ENCODE measurements around the gene LRIG1. TPM values are rescaled to one million over a fixed set of nuclear protein-coding genes. Genes with fewer than 3 reads are reported as not detected.

LRIG1 gene
- total RNA-seq, 2 donors from 2014 or later: 121 to 131 TPM

DNA sequence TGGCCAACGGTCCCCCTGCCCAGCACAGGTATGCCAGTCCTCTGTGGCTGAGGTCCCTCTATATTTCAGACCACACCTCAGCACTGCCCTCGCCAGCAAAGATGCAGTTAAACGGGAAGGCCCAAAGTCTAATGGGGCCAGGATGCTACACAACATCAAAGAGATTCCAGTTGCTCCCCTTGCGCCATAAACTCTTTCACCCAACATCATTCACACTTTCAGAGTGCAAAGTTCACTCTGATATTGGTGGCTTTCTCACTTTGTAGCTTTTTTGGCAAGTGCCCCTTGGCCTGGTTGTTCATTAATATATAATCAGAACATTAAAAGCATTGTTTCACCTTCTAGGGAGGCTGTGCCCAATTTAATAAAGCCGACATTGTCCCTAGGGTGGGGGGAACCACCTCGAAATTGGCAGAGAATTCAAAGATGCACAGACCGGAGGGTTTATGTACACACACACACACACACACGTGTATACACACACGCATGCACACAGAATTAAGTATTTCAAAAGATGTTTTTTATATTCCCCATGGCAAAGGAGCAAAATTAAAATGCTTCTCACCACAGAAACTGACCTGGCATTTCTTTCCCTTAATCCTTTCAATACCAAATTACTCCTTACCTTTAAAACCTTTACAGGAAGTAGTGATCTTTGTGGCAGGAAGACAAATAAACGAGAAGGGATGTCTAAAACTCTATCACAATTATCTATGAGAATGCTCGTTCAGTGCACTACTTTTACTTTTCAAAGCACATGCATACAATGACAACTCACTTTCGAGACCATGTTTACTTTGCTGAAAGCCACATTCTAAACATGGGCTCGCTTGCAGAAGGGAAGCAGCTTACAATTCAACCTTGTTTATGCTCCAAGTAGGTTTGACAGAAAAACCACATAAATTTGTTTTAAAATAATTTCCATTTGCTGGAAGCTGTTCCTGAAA, 19.5 kb downstream of the LRIG1 start:
- TF ChIP-seq, protein P1, sequence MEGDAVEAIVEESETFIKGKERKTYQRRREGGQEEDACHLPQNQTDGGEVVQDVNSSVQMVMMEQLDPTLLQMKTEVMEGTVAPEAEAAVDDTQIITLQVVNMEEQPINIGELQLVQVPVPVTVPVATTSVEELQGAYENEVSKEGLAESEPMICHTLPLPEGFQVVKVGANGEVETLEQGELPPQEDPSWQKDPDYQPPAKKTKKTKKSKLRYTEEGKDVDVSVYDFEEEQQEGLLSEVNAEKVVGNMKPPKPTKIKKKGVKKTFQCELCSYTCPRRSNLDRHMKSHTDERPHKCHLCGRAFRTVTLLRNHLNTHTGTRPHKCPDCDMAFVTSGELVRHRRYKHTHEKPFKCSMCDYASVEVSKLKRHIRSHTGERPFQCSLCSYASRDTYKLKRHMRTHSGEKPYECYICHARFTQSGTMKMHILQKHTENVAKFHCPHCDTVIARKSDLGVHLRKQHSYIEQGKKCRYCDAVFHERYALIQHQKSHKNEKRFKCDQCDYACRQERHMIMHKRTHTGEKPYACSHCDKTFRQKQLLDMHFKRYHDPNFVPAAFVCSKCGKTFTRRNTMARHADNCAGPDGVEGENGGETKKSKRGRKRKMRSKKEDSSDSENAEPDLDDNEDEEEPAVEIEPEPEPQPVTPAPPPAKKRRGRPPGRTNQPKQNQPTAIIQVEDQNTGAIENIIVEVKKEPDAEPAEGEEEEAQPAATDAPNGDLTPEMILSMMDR (IDR thresholded peaks at IDR 0.05): no peak
- H3K36me3 ChIP-seq: no peaks in the 10 kb centered on the region
- H3K27me3 ChIP-seq (replicated peaks; ENCODE audit: insufficient read depth): no peaks in the 10 kb centered on the region
- no peak for DNase-seq (ENCODE audit: low spot score)
- no peaks in the 10 kb centered on the region for H3K9me3 ChIP-seq
- H3K4me3 ChIP-seq: no peak overlapping the region
- H3K27ac ChIP-seq: peak overlapping the region; percentile 91 to 92
- H3K4me1 ChIP-seq (ENCODE audit: control insufficient read depth in 1 of 2, low read depth in 2 of 2): peaks cover 61 to 94% of the 10 kb centered on the region in 2 donors
- no peak for ATAC-seq (ENCODE audit: insufficient number of reproducible peaks, low FRiP score, low read depth)

- Histone ChIP-seq H3K4me3 (no peak overlapping the region), H3K36me3 (no peaks in the 10 kb centered on the region), H3K27me3 (replicated peaks; ENCODE audit: insufficient read depth) (no peaks in the 10 kb centered on the region), H3K9me3 (no peaks in the 10 kb centered on the region), H3K4me1 (ENCODE audit: control insufficient read depth in 1 of 2, low read depth in 2 of 2) (peaks cover 54 to 94% of the 10 kb centered on the region in 2 donors), H3K27ac (peak overlapping the region; percentile 91 to 92)
- TF ChIP-seq, protein P1 (IDR thresholded peaks at IDR 0.05): no peak
- no peak for DNase-seq (ENCODE audit: low spot score)
- no peak for ATAC-seq (ENCODE audit: insufficient number of reproducible peaks, low FRiP score, low read depth)
These were observed 20.2 kb downstream of the LRIG1 start for GRCh38 chr3:66480666-66481065.

DNA sequence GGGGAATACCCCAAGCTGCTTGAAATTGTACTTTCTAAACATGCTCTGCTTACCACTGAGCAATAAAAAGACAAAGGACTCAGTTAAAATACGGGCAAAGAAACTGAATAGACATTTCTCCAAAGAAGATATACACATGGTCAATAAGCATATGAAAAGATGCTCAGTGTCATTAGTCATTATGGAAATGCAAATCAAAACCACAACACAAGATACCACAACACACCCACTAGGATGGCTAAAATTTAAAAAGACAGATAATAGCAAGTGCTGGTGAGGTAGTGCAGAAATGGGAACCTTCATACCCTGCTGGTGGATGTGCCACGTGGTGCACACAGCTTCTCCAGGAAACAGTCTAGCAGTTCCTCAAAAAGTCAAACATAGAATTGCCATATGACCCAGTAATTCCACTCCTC, 21.3 kb downstream of the LRIG1 start:
- TF ChIP-seq, protein P1 (IDR thresholded peaks at IDR 0.05): no peak
- ATAC-seq (ENCODE audit: insufficient number of reproducible peaks, low FRiP score, low read depth): no peak

DNA sequence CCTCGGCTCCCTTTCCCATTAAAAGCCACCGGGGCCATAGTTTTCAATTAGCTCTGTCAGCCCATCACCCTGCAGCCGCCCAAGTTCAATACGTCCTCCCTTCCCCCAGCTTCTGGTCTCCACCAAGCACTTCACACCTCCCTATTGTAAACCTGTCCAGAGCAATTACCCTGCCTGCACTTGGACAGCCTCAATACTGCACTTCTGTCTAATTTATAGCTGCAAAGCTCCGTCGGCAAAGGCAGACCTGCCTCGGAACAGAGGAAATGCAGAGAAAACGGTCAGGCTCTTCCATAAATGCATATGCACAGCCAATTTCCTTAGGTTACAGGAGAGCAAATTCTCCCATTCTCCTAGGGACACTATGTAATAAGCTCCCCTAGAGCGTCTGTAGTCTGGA, 21.9 kb downstream of the LRIG1 start:
- ATAC-seq (ENCODE audit: insufficient number of reproducible peaks, low FRiP score, low read depth) (no peak), DNase-seq (ENCODE audit: low spot score) (no peak)
- H3K36me3 ChIP-seq: no peaks in the 10 kb centered on the region
- no peaks in the 10 kb centered on the region for H3K27me3 ChIP-seq (replicated peaks; ENCODE audit: insufficient read depth)
- H3K9me3 ChIP-seq: no peaks in the 10 kb centered on the region
- peaks cover 44 to 94% of the 10 kb centered on the region in 2 donors for H3K4me1 ChIP-seq (ENCODE audit: control insufficient read depth in 1 of 2, low read depth in 2 of 2)
- peak overlapping the region; percentile 30 to 92 for H3K27ac ChIP-seq
- no peak overlapping the region for H3K4me3 ChIP-seq
- TF ChIP-seq, protein P1 (IDR thresholded peaks at IDR 0.05): no peak

More for the DNA sequence above, 21.3 kb downstream of the LRIG1 start:
- Histone ChIP-seq H3K27me3 (replicated peaks; ENCODE audit: insufficient read depth) (no peaks in the 10 kb centered on the region), H3K9me3 (no peaks in the 10 kb centered on the region), H3K36me3 (no peaks in the 10 kb centered on the region), H3K4me1 (ENCODE audit: control insufficient read depth in 1 of 2, low read depth in 2 of 2) (peaks cover 46 to 94% of the 10 kb centered on the region in 2 donors), H3K27ac (peak overlapping the region in 1 of 2 donors; percentile 92), H3K4me3 (no peak overlapping the region)
- DNase-seq (ENCODE audit: low spot score): no peak

DNA sequence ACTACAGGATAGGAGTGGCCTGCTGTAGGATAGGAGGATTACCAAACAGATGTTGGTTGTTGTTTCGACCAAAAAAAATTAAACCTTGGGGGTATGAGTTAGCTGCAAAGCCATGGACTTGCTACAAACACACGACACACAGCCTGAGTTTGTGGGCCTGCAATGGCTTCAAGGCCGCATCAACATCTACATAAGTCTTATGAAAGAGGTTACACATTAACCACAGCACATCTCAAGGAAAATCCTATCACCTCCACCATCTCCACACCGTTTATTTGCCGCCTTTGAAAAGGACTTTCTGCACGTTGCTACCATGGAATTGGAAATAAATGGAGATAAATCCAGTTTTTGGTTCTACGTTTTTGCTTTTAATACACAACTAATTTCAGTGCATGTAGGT, 23.0 kb downstream of the LRIG1 start:
- H3K27ac ChIP-seq: no peak overlapping the region
- H3K4me1 ChIP-seq (ENCODE audit: control insufficient read depth in 1 of 2, low read depth in 2 of 2): peaks cover 45 to 93% of the 10 kb centered on the region in 2 donors
- no peak for DNase-seq (ENCODE audit: low spot score)

More for the DNA sequence above, 23.0 kb downstream of the LRIG1 start:
- ATAC-seq (ENCODE audit: insufficient number of reproducible peaks, low FRiP score, low read depth): no peak
- no peak overlapping the region for H3K4me3 ChIP-seq
- H3K36me3 ChIP-seq: no peaks in the 10 kb centered on the region
- TF ChIP-seq, protein P1 (IDR thresholded peaks at IDR 0.05): no peak
- H3K27me3 ChIP-seq (replicated peaks; ENCODE audit: insufficient read depth): no peaks in the 10 kb centered on the region
- no peaks in the 10 kb centered on the region for H3K9me3 ChIP-seq

Measured in thoracic aorta (tissue), 2 donors.